MM.1S (cell line): ENCODE results near the gene CDC37L1.

ENCODE experiments used
- DNase-seq: peaks from one replicate; pipeline ENCODE4 v3.0.0-alpha.2; 2015
- H2AFZ ChIP-seq: fragments of 300-600 bp; sonication (generic); 2 replicates; pipeline ENCODE4 v1.6.0; 2016; ENCODE audit warnings: antibody characterized with exemption, low read length
- H3F3A ChIP-seq: fragments of 300-600 bp; sonication (generic); 2 replicates; pipeline ENCODE4 v1.6.1; 2016; ENCODE audit warnings: mild to moderate bottlenecking, antibody characterized with exemption, low read length, moderate library complexity, mixed read lengths; ENCODE audit not compliant: insufficient read depth
- H3K27ac ChIP-seq: fragments of 300-600 bp; sonication (generic); 2 replicates; pipeline ENCODE4 v1.5.1; 2016; ENCODE audit warnings: mild to moderate bottlenecking, low read length
- H3K27me3 ChIP-seq: fragments of 300-600 bp; sonication (generic); replicated peaks from 2 replicates; pipeline ENCODE4 v1.6.0; 2016; ENCODE audit warnings: low read length; ENCODE audit not compliant: insufficient read depth
- H3K36me3 ChIP-seq: fragments of 300-600 bp; sonication (generic); replicated peaks from 2 replicates; pipeline ENCODE4 v1.6.1; 2016; ENCODE audit warnings: mild to moderate bottlenecking, low read length, mixed read lengths; ENCODE audit not compliant: insufficient read depth
- H3K4me1 ChIP-seq: fragments of 300-600 bp; sonication (generic); 2 replicates; pipeline ENCODE4 v1.6.1; 2016; ENCODE audit warnings: low read length, mixed read lengths
- H3K4me2 ChIP-seq: fragments of 300-600 bp; sonication (generic); 2 replicates; pipeline ENCODE4 v1.6.0; 2016; ENCODE audit warnings: low read depth, low read length
- H3K4me3 ChIP-seq: fragments of 300-600 bp; sonication (generic); 2 replicates; pipeline ENCODE4 v1.5.1; 2016; ENCODE audit warnings: low read length, mixed read lengths
- H3K79me2 ChIP-seq: fragments of 300-600 bp; sonication (generic); 2 replicates; pipeline ENCODE4 v1.6.1; 2016; ENCODE audit warnings: mixed run types, low read length, mixed read lengths
- H3K9ac ChIP-seq: fragments of 300-600 bp; sonication (generic); 2 replicates; pipeline ENCODE4 v1.6.1; 2016; ENCODE audit warnings: low read length, mixed read lengths
- H3K9me2 ChIP-seq: fragments of 300-600 bp; sonication (generic); replicated peaks from 2 replicates; pipeline ENCODE4 v1.6.1; 2016; ENCODE audit warnings: mild to moderate bottlenecking, low read length, mixed read lengths; ENCODE audit not compliant: insufficient read depth
- H3K9me3 ChIP-seq: fragments of 300-600 bp; sonication (generic); replicated peaks from 2 replicates; pipeline ENCODE4 v1.6.1; 2016; ENCODE audit warnings: mild to moderate bottlenecking, low read length, mixed read lengths; ENCODE audit not compliant: insufficient read depth
- H4K20me1 ChIP-seq: fragments of 300-600 bp; sonication (generic); 2 replicates; pipeline ENCODE4 v1.6.1; 2016; ENCODE audit warnings: mild to moderate bottlenecking, low read length, moderate library complexity, mixed read lengths; ENCODE audit not compliant: insufficient read depth
- EZH2 ChIP-seq: fragments of 300-600 bp; sonication (generic); optimal IDR thresholded peaks from 2 replicates; pipeline ENCODE3; 2017; ENCODE audit warnings: low read depth, mild to moderate bottlenecking, antibody characterized with exemption, low read length, mixed read lengths
- EZH2phosphoT487 ChIP-seq: fragments of 300-600 bp; sonication (generic); IDR thresholded peaks from 2 replicates; pipeline ENCODE4 v1.6.1; 2018; ENCODE audit warnings: antibody characterized with exemption, low read length
- TF ChIP-seq, protein P1 (sequence below): fragments of 300-600 bp; sonication (generic); IDR thresholded peaks from 2 replicates; pipeline ENCODE4 v1.5.1; 2016; ENCODE audit warnings: antibody characterized with exemption, low read length, mixed read lengths

Gene CDC37L1

GRCh38 chr9:4706971-4707622 lies 27.7 kb downstream of the CDC37L1 start:
- H3K4me1 ChIP-seq, result no peaks in the 10 kb centered on the region
- no peak for DNase-seq
- no peaks in the 10 kb centered on the region for H3K79me2 ChIP-seq
- no peak overlapping the region for H2AFZ ChIP-seq
- no peaks in the 10 kb centered on the region; the same call in 1 of the 2 replicates for H3F3A ChIP-seq
- no peaks in the 10 kb centered on the region for H4K20me1 ChIP-seq
- H3K4me3 ChIP-seq, result no peak overlapping the region
- no peaks in the 10 kb centered on the region for H3K9me2 ChIP-seq
- no peaks in the 10 kb centered on the region for H3K9me3 ChIP-seq
- TF ChIP-seq EZH2, result no peak
- TF ChIP-seq, protein P1, sequence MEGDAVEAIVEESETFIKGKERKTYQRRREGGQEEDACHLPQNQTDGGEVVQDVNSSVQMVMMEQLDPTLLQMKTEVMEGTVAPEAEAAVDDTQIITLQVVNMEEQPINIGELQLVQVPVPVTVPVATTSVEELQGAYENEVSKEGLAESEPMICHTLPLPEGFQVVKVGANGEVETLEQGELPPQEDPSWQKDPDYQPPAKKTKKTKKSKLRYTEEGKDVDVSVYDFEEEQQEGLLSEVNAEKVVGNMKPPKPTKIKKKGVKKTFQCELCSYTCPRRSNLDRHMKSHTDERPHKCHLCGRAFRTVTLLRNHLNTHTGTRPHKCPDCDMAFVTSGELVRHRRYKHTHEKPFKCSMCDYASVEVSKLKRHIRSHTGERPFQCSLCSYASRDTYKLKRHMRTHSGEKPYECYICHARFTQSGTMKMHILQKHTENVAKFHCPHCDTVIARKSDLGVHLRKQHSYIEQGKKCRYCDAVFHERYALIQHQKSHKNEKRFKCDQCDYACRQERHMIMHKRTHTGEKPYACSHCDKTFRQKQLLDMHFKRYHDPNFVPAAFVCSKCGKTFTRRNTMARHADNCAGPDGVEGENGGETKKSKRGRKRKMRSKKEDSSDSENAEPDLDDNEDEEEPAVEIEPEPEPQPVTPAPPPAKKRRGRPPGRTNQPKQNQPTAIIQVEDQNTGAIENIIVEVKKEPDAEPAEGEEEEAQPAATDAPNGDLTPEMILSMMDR, result no peak
- H3K36me3 ChIP-seq, result no peaks in the 10 kb centered on the region; the same call in 1 of the 2 replicates
- H3K27ac ChIP-seq, result no peak overlapping the region
- H3K4me2 ChIP-seq, result no peak overlapping the region
- H3K27me3 ChIP-seq, result no peaks in the 10 kb centered on the region
- H3K9ac ChIP-seq, result no peak overlapping the region

DNA sequence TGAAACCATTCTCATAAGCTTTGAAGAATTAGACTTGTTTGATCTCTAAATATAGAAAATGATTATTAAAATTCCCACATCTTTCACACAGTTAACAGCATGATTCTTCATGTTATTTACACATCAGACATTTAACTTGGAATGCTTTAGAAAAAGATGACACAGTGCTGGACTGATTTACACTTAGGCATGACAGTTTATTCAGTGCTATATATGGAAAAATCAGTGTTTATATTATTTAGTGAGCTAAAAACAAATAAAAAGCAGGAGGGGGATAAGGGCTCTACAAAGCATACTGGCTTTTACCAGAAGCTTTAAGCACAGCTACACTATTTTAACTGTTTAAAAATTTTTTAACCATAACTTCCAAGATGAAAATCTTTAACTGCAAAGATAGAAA lies 30.0 kb downstream of the CDC37L1 start:
- no peaks in the 10 kb centered on the region for H3K9me2 ChIP-seq
- no peak overlapping the region for H3K4me3 ChIP-seq
- H2AFZ ChIP-seq, result no peak overlapping the region

DNA sequence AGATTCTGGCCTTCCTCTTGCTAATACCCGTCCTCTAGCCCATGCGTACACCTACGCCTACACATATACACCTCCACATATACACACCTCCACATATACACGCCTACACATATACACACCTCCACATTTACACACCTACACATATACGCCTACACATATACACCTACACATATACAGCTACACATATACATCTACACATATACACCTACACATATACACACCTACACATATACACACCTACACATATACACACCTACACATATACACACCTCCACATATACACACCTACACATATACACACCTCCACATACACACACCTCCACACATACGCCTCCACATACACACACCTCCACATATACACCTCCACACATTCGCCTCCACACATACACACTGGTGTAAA lies 34.5 kb downstream of the CDC37L1 start:
- peaks cover 10% of the 10 kb centered on the region for H3K36me3 ChIP-seq
- H3K9me3 ChIP-seq, result no peaks in the 10 kb centered on the region
- TF ChIP-seq, protein P1, result no peak
- no peak for TF ChIP-seq EZH2
- TF ChIP-seq EZH2phosphoT487, result no peak
- no peaks in the 10 kb centered on the region for H3K9me2 ChIP-seq
- H3K4me2 ChIP-seq, result peak overlapping the region; percentile 48; the same call in 1 of the 2 replicates
- no peaks in the 10 kb centered on the region for H3K27me3 ChIP-seq
- H3K4me3 ChIP-seq, result no peak overlapping the region
- H3K4me1 ChIP-seq, result peaks cover 20% of the 10 kb centered on the region
- no peak for DNase-seq
- H4K20me1 ChIP-seq, result no peaks in the 10 kb centered on the region
- peaks cover 6% of the 10 kb centered on the region for H3K79me2 ChIP-seq
- peaks cover 8% of the 10 kb centered on the region for H3F3A ChIP-seq
- peak overlapping the region; percentile 15; the same call in 1 of the 2 replicates for H3K27ac ChIP-seq
- H2AFZ ChIP-seq, result no peak overlapping the region
- no peak overlapping the region for H3K9ac ChIP-seq

More for the DNA sequence above, 30.0 kb downstream of the CDC37L1 start:
- Histone ChIP-seq H4K20me1 (no peaks in the 10 kb centered on the region), H3K79me2 (peaks cover 6% of the 10 kb centered on the region), H3K4me1 (peaks cover 6% of the 10 kb centered on the region), H3K27me3 (no peaks in the 10 kb centered on the region), H3K4me2 (no peak overlapping the region), H3K27ac (no peak overlapping the region), H3K9me3 (no peaks in the 10 kb centered on the region), H3K9ac (no peak overlapping the region), H3K36me3 (no peaks in the 10 kb centered on the region; the same call in 1 of the 2 replicates), H3F3A (peaks cover 3% of the 10 kb centered on the region)
- no peak for DNase-seq
- no peak for TF ChIP-seq EZH2
- TF ChIP-seq, protein P1, result no peak
- no peak for TF ChIP-seq EZH2phosphoT487
